Activated CD8-positive, alpha-beta T cell treated with anti-CD3 and anti-CD28 coated beads, Interleukin-2, amount 10 ng/mL, durations not matched to agents 7 days and 5 days (primary cell): Measurements from ENCODE around the gene KRT81. TPM values are rescaled to one million over a fixed set of nuclear protein-coding genes. Genes with fewer than 3 reads are reported as not detected.
A peak's percentile ranks its signal among the peaks of the same experiment; 100 is the strongest.
"Not testable (repeated sequence)": the region's sequence is repeated elsewhere in the genome, so short reads cannot be mapped to it uniquely, and the experiment has no call there.

Experiments used
- ATAC-seq: fragments of 150-1000 bp; cut with Tn5 transposase; one replicate; pipeline ENCODE4 v1.10.0; 2021; ENCODE audit warnings: moderate library complexity
- CTCF ChIA-PET: fragments of 350-600 bp; sonication (Branson Sonifier 250); formaldehyde crosslinking; loops from one replicate; lab custom pipeline; 2021; ENCODE audit warnings: antibody characterized with exemption; lab: Charles Lee
- POLR2A ChIA-PET: fragments of 350-600 bp; sonication (Branson Sonifier 250); formaldehyde crosslinking; loops from one replicate; lab custom pipeline; 2021; ENCODE audit warnings: antibody characterized with exemption; lab: Charles Lee
- DNase-seq: peaks from one replicate; pipeline ENCODE4 v3.0.0-alpha.2; 2020
- H3K27ac Mint-ChIP-seq: one replicate; pipeline ENCODE4 v1.8.0; 2021; ENCODE audit warnings: mild to moderate bottlenecking, mixed read lengths
- H3K27me3 Mint-ChIP-seq: one replicate; pipeline ENCODE4 v1.8.0; 2021; ENCODE audit warnings: low read depth, mixed read lengths
- H3K36me3 Mint-ChIP-seq: one replicate; pipeline ENCODE4 v1.8.0; 2021; ENCODE audit warnings: low read depth, mixed read lengths
- H3K4me1 Mint-ChIP-seq: one replicate; pipeline ENCODE4 v1.8.0; 2021; ENCODE audit warnings: low read depth, mixed read lengths
- H3K4me3 Mint-ChIP-seq: one replicate; pipeline ENCODE4 v1.8.0; 2021; ENCODE audit warnings: mild to moderate bottlenecking, mixed read lengths
- H3K9me3 Mint-ChIP-seq: one replicate; pipeline ENCODE4 v1.8.0; 2022; ENCODE audit warnings: mixed read lengths; ENCODE audit not compliant: insufficient read depth
- total RNA-seq, 2 experiments: library from RNA; stranded (reverse); gene quantifications; one replicate each; pipeline ENCODE4 v1.2.3, GENCODE V29; 2021

The KRT81 gene
- total RNA-seq, 2 experiments from 2014 or later, result 0.29 to 0.42 TPM

DNA sequence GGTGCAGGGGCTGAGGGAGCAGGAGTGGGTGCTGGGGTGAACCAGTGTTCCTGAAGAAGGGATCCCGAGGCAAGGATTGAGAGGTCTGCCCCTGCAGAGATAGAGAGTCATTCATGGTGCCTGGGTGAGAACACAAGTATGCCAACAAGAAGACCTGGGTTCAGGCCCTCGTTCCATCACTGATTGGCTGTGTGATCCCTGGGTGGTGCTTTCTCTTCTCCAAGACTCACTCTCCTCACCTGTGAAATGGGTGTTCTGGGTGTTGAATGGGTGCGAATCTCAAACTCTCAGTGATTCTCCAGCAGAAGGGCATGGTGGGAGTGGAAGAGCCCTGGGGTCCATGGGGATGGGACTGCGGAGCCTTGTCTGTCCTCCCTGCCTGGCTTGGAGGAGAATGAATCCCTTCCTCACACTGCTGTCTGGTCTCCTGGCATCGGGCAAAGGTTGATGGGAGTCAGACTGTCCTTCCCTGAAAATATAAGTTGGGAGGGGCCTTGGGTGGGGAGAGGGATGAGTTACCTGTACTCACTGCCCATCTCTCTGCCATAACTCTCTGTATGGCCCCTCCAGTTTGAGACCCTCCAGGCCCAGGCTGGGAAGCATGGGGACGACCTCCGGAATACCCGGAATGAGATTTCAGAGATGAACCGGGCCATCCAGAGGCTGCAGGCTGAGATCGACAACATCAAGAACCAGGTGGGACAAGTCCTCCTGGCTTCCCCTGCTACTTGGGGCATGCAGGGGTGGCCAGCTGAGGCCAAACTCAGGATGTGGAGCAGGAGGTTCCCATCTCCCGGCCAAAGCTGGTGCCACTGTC, 48.7 kb downstream of the KRT81 start:
- Mint-ChIP-seq H3K4me3 (no peak overlapping the region), H3K36me3 (no peaks in the 10 kb centered on the region), H3K4me1 (peaks cover 56% of the 10 kb centered on the region), H3K27ac (peak overlapping the region; percentile 91), H3K9me3 (no peaks in the 10 kb centered on the region), H3K27me3 (peaks cover 5% of the 10 kb centered on the region)
- POLR2A ChIA-PET, result no interaction called here
- no peak for ATAC-seq
- CTCF ChIA-PET, result interaction anchor here (0.8 to 2.3 kb wide), 3 partner anchors 9 to 29 kb away, joined by 3 to 15 read pairs (median 3); no protein-coding TSS in a partner anchor
- DNase-seq, result no peak

DNA sequence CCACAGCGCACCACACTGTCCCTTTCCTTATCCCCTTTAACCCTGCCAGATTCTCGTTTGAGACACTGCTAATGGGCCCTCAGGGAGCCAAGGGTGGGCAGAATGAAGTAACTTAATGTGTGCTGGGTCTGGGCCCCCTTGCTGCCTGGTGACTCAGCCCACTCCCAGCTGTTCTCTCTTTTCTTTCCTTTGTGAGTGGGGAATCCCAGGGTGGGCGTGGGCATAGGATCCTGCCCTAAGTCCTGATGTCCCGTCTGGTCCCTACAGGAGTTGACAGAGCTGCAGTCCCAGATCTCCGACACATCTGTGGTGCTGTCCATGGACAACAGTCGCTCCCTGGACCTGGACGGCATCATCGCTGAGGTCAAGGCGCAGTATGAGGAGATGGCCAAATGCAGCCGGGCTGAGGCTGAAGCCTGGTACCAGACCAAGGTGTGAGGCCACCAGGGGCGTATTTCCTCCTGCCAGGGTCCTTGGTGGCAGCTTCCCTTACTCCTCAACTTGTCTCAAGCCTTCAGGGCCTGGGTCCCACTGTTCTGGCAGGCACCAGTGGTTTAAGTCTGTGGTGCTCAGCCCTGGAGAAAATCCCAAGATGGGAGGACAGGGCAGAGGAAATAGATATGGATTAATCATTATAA, 50.0 kb downstream of the KRT81 start:
- Mint-ChIP-seq H3K4me3 (no peak overlapping the region), H3K27me3 (peaks cover 5% of the 10 kb centered on the region), H3K4me1 (peaks cover 42% of the 10 kb centered on the region), H3K36me3 (no peaks in the 10 kb centered on the region), H3K27ac (no peak overlapping the region), H3K9me3 (no peaks in the 10 kb centered on the region)
- no peak for ATAC-seq
- no peak for DNase-seq
- CTCF ChIA-PET, result no interaction called here
- POLR2A ChIA-PET, result no interaction called here

DNA sequence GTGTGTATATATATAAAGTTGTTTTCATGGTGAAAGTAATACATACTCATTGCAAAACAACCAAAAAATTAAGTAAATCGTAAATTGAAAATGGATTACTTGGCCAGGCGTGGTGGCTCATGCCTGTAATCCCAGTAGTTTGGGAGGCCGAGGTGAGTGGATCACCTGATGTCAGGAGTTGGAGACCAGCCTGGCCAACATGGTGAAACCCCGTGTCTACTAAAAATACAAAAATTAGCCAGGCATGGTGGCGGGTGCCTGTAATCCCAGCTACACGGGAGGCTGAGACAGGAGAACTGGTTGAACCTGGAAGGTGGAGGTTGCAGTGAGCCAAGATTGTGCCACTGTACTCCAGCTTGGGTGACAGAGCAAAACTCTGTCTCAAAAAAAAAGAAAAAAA, 51.1 kb downstream of the KRT81 start:
- ATAC-seq, H3K27me3 Mint-ChIP-seq, H3K4me3 Mint-ChIP-seq, CTCF ChIA-PET, H3K9me3 Mint-ChIP-seq, POLR2A ChIA-PET, H3K27ac Mint-ChIP-seq, DNase-seq, H3K36me3 Mint-ChIP-seq: not testable (repeated sequence)
- peaks cover 32% of the 10 kb centered on the region for H3K4me1 Mint-ChIP-seq

DNA sequence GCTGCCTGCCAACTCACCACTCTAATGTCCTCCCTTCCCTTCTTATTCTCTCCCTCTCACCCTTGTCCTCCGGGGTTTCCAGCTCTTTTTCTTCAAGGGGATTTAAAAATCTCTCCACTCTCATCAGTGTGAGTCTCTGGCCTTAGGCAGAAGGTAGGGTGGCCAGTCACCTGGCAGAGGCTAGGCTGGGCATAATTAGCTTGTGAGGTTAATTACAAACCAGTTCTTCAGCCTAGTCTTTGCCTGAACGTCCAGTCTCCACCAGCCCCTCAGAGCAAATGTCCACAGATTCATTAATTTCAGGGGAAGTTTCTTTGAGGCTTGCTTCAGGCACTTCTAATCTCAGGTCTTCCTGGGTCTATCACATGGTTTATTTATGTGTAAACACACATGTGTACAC, 51.6 kb downstream of the KRT81 start:
- ChIA-PET POLR2A (no interaction called here), CTCF (interaction anchor here (4.3 kb wide), 1 partner anchor 39 kb away, joined by 23 read pairs; no protein-coding TSS in a partner anchor)
- DNase-seq (no peak), ATAC-seq (no peak)
- no peak overlapping the region for H3K27ac Mint-ChIP-seq
- H3K4me1 Mint-ChIP-seq, result peaks cover 27% of the 10 kb centered on the region
- H3K9me3 Mint-ChIP-seq, result no peaks in the 10 kb centered on the region
- no peak overlapping the region for H3K4me3 Mint-ChIP-seq
- no peaks in the 10 kb centered on the region for H3K36me3 Mint-ChIP-seq
- peaks cover 9% of the 10 kb centered on the region for H3K27me3 Mint-ChIP-seq

DNA sequence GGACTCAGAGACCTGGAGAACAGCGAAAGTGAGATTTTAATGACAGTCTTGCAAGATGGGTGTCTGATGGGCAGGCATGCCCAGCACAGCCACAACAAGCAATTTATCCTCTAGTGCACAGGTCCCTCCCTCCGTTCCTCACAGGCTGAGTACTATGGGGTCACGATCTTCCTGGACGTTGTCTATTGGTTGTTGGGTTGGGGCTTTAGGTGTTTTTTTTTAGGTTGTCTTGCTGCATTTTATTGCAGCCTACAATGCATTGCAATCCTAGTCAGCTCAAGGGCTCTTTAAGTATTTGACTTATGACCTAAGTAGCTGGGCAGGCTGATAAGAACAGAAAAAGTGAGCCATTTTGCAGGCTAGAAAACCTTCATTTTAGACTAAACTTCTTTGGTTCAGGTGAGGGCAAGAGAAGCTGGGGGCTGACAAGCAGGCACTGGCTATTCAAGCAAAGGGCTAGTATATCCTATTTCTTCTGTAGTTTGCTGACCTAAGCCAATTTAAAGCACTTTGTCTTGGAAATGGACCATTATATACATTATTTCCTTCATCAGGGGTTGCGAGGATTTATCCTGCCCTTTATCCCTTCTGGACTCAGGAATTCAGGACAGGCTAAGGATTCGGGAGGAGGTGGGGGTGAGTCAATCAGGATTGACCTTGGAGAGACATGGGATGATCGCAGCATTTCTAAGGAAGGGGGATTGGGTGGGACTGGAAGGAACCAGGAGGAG, 52.3 kb downstream of the KRT81 start:
- H3K27me3 Mint-ChIP-seq, result peaks cover 15% of the 10 kb centered on the region
- CTCF ChIA-PET, result interaction anchor here (1.3 to 4.8 kb wide), 3 partner anchors 17 to 55 kb away, joined by 3 to 30 read pairs (median 23); no protein-coding TSS in a partner anchor
- no peaks in the 10 kb centered on the region for H3K36me3 Mint-ChIP-seq
- H3K4me3 Mint-ChIP-seq, result no peak overlapping the region
- DNase-seq, result no peak
- no peak for ATAC-seq
- H3K9me3 Mint-ChIP-seq, result no peaks in the 10 kb centered on the region
- H3K4me1 Mint-ChIP-seq, result peaks cover 20% of the 10 kb centered on the region
- H3K27ac Mint-ChIP-seq, result no peak overlapping the region
- POLR2A ChIA-PET, result interaction anchor here (1.0 kb wide), 1 partner anchor 10 kb away, joined by 3 read pairs; no protein-coding TSS in a partner anchor

DNA sequence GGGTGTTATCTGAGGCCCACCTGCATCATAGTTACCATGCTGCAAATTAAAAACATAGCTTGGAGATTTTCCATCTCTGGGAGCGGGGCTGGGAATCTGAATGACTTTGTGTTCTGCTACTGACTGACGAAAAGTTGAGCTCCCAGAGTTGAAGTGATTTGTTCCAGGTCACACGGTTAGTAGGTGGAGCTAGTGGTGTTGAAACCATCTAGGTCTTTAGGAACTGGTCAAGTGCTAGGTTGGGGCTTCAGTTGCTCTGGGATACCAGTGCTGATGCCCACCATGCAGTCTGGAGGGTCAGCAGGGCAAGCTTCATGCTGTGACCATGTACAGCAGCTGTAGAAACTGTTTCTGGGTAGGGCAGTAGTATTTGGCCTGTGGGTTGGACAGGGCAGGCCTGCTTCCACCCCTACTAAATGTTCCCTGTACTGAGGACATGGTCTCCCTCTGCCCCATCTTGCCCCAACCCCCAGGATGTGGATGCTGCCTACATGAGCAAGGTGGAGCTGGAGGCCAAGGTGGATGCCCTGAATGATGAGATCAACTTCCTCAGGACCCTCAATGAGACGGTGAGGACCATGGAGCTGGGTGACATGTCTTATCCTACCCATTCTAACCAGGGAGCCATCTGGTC, 53.0 kb downstream of the KRT81 start:
- Mint-ChIP-seq H3K27ac (no peak overlapping the region), H3K9me3 (no peaks in the 10 kb centered on the region), H3K4me1 (peaks cover 12% of the 10 kb centered on the region), H3K36me3 (no peaks in the 10 kb centered on the region), H3K4me3 (no peak overlapping the region), H3K27me3 (peaks cover 21% of the 10 kb centered on the region)
- ChIA-PET POLR2A (interaction anchor here (0.7 to 1.0 kb wide), 2 partner anchors 9 to 126 kb away, joined by 3 read pairs; no protein-coding TSS in a partner anchor), CTCF (interaction anchor here (0.8 to 4.8 kb wide), 6 partner anchors 14 to 56 kb away, joined by 3 to 30 read pairs (median 7); no protein-coding TSS in a partner anchor)
- ATAC-seq (no peak), DNase-seq (no peak)

DNA sequence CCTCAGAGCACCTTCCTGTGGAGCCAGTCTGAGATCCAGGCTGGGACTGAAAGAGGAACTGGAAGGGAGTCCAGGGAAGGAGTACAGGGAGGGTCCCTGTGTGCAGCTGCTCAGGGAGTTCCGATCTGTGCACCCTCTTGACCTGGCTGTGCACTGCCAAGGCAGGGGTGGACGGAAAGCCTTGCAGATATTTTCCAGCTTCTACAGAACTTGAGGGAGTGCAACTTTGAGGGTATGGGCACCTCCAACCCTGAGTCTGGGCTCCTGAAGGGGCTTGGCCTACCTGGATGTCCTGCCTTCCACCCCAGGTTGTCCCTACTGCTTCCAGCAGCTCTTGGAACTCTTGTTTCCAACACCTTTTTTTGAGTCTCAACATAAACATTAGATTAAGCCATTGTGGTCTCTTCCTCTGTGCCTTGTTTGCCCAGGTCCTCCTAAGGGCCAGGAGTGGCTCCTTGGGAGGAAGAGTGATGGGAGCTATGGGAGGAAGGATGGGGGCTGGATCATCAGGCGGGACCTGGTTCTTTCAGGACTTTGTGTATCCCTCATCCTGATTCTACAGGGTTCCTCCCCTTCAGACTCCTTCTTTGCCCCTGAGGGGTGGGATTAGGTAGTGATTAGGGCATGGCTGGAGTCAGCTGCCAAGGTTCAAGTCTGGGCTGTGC, 54.8 kb downstream of the KRT81 start:
- CTCF ChIA-PET, result interaction anchor here (2.6 to 4.8 kb wide), 3 partner anchors 12 to 43 kb away, joined by 10 to 30 read pairs (median 23); no protein-coding TSS in a partner anchor
- H3K36me3 Mint-ChIP-seq, result no peaks in the 10 kb centered on the region
- H3K4me3 Mint-ChIP-seq, result no peak overlapping the region
- POLR2A ChIA-PET, result no interaction called here
- peaks cover 37% of the 10 kb centered on the region for H3K27me3 Mint-ChIP-seq
- no peak for DNase-seq
- H3K27ac Mint-ChIP-seq, result no peak overlapping the region
- no peaks in the 10 kb centered on the region for H3K4me1 Mint-ChIP-seq
- H3K9me3 Mint-ChIP-seq, result no peaks in the 10 kb centered on the region
- no peak for ATAC-seq

Other genes starting within 250 kb of the KRT81 start
- 1 to 10 TPM; 4.3 to 5.6 TPM for gene NR4A1, start 240.1 kb downstream of the KRT81 start, total RNA-seq
- 10 to 100 TPM; 28.8 to 31.1 TPM for gene ATG101, start 221.6 kb downstream of the KRT81 start, total RNA-seq
- gene SMIM41, start 211.8 kb downstream of the KRT81 start, total RNA-seq, result not detected
- gene KRT80, start 99.5 kb downstream of the KRT81 start, total RNA-seq, result not detected
- 10 to 100 TPM; 14.4 to 14.7 TPM for gene KRT7, start 58.3 kb downstream of the KRT81 start, total RNA-seq
- gene KRT86, start 16.9 kb downstream of the KRT81 start, total RNA-seq, result 1 to 10 TPM; 1.1 TPM
- gene KRT83, start 29.9 kb upstream of the KRT81 start, total RNA-seq, result not detected
- not detected for gene KRT85, start 75.9 kb upstream of the KRT81 start, total RNA-seq
- not detected for gene KRT84, start 94.1 kb upstream of the KRT81 start, total RNA-seq
- not detected for gene KRT82, start 114.8 kb upstream of the KRT81 start, total RNA-seq
- gene KRT75, start 142.8 kb upstream of the KRT81 start, total RNA-seq, result not detected
- gene KRT6B, start 160.6 kb upstream of the KRT81 start, total RNA-seq, result not detected
- gene KRT6C, start 182.3 kb upstream of the KRT81 start, total RNA-seq, result not detected
- not detected for gene KRT6A, start 201.7 kb upstream of the KRT81 start, total RNA-seq
- gene KRT5, start 228.9 kb upstream of the KRT81 start, total RNA-seq, result not detected